Measurements from ENCODE around the gene MEIOB.
"Not testable (repeated sequence)": the region's sequence is repeated elsewhere in the genome, so short reads cannot be mapped to it uniquely, and the experiment has no call there.

MEIOB gene

GRCh38 chr16:1906055-1906845 is 34.3 kb upstream of the MEIOB start:
- DNase-seq: no peak

- no peak for DNase-seq
These were observed 32.2 kb upstream of the MEIOB start for GRCh38 chr16:1903845-1904840.

GRCh38 chr16:1903220-1903574 is 31.2 kb upstream of the MEIOB start:
- DNase-seq: no peak

GRCh38 chr16:1902547-1903219 is 30.7 kb upstream of the MEIOB start:
- no peak for DNase-seq

- DNase-seq: no peak
These were observed 28.4 kb upstream of the MEIOB start for GRCh38 chr16:1900452-1900774.

GRCh38 chr16:1899641-1900451 is 27.9 kb upstream of the MEIOB start:
- DNase-seq: no peak

GRCh38 chr16:1897692-1898091 is 25.7 kb upstream of the MEIOB start:
- not testable (repeated sequence) for DNase-seq

GRCh38 chr16:1895949-1896675 is 24.1 kb upstream of the MEIOB start:
- DNase-seq: no peak

GRCh38 chr16:1895068-1895467 is 23.1 kb upstream of the MEIOB start:
- DNase-seq: no peak

GRCh38 chr16:1890708-1891050 is 18.7 kb upstream of the MEIOB start:
- DNase-seq: no peak

- no peak for DNase-seq
These were observed 18.2 kb upstream of the MEIOB start for GRCh38 chr16:1890024-1890707.

GRCh38 chr16:1887711-1888354 is 15.9 kb upstream of the MEIOB start:
- DNase-seq: no peak

- DNase-seq: no peak
These were observed 12.9 kb upstream of the MEIOB start for GRCh38 chr16:1884889-1885288.

- no peak for DNase-seq
These were observed 12.3 kb upstream of the MEIOB start for GRCh38 chr16:1884155-1884760.

- not testable (repeated sequence) for DNase-seq
These were observed 9.2 kb upstream of the MEIOB start for GRCh38 chr16:1881172-1881571.

GRCh38 chr16:1879477-1879876 is 7.5 kb upstream of the MEIOB start:
- DNase-seq: no peak

- no peak for DNase-seq
These were observed 6.3 kb upstream of the MEIOB start for GRCh38 chr16:1878256-1878655.

GRCh38 chr16:1877804-1878203 is 5.8 kb upstream of the MEIOB start:
- no peak for DNase-seq

GRCh38 chr16:1877089-1877488 is 5.1 kb upstream of the MEIOB start:
- no peak for DNase-seq

GRCh38 chr16:1876468-1876867 is 4.5 kb upstream of the MEIOB start:
- DNase-seq: no peak

Measured in stimulated activated CD4-positive, alpha-beta T cell treated with anti-CD3 and anti-CD28 coated beads, Interleukin-2, amount 100 ng/mL, for 48 hours (primary cell).